OCI-LY7 (cell line): ENCODE results near the gene PRKG1.

Experiments
- EZH2phosphoT487 ChIP-seq: fragments of 200-600 bp; sonication (generic); IDR thresholded peaks from 2 replicates; pipeline ENCODE4 v1.6.1; 2018; ENCODE audit warnings: low read depth, borderline replicate concordance, mild to moderate bottlenecking, mixed run types, antibody characterized with exemption, low read length, moderate library complexity, mixed read lengths
- TF ChIP-seq, protein P1 (sequence below): fragments of 200-600 bp; sonication (generic); conservative IDR thresholded peaks from 2 replicates; pipeline ENCODE4 v1.5.1; 2014; ENCODE audit warnings: mild to moderate bottlenecking, antibody characterized with exemption, low read length, moderate library complexity, mixed read lengths

DNA sequence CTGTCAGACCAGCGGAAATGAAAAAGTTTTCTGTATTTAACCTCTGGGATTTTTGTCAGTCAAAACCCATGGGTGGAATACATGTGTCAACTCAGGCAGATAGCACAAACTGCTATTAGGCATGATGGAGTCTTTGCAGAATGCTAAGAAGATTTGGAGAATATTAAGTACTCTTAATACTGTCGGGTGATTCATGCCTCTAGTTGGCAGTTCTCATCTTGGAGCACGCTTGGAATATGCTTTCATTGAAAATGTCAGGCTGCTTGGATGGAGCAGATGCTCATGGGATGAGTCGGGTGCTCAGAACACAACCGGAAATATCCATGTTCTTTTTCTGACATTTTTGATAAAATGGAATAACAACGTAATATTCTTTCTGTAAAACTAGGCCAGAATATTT, 27.6 kb upstream of the PRKG1 start:
- TF ChIP-seq, protein P1, sequence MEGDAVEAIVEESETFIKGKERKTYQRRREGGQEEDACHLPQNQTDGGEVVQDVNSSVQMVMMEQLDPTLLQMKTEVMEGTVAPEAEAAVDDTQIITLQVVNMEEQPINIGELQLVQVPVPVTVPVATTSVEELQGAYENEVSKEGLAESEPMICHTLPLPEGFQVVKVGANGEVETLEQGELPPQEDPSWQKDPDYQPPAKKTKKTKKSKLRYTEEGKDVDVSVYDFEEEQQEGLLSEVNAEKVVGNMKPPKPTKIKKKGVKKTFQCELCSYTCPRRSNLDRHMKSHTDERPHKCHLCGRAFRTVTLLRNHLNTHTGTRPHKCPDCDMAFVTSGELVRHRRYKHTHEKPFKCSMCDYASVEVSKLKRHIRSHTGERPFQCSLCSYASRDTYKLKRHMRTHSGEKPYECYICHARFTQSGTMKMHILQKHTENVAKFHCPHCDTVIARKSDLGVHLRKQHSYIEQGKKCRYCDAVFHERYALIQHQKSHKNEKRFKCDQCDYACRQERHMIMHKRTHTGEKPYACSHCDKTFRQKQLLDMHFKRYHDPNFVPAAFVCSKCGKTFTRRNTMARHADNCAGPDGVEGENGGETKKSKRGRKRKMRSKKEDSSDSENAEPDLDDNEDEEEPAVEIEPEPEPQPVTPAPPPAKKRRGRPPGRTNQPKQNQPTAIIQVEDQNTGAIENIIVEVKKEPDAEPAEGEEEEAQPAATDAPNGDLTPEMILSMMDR = no peak
- TF ChIP-seq EZH2phosphoT487 = no peak
